ENCODE results near the gene SGMS1. TPM values are rescaled to one million over a fixed set of nuclear protein-coding genes. Genes with fewer than 3 reads are reported as not detected.

The SGMS1 gene
- 25.0 and 32.6 TPM in 2 replicates for total RNA-seq

DNA sequence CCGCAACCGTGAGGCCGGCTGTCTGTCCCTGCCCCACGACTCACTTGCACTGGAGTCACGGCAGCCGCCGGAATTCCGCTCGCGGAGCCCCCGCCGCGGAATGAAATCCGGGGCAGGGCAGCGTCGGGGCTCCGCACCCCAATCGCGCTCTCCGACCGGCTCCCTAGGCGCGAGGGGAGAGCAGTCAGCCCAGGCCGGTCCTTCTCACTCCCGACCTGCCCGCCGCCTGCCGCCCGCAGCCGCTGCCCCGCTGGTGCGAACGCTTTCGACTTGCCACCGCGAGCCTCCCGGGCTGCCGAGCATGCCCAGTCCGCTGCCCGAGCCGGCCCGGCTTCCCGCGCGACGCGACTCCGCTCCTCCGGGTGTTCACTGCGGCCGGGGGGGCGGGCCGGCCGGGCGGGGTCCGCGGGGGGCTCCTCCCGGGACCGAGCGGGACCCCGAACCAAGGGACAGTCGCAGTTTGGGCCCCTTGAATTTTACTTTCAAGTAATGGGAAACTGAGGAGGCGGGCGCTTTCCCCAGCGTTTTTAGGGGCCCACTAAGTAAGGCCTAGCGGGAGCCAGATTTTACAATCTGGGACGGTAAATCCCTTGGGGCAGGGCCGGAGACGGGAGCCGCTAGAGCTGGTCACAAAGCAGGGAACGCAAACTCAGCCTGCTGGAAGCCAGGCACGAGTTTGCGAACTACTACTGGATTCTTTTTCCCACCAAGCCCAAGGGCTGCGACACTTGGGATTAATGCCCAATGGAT, at the start of gene SGMS1:
SGMS1 (minus strand) TSS at position 294 of the 750 bp plus-strand sequence. CDS start 279,842 bp downstream, outside the sequence.

Other genes with a start within 250 kb of the SGMS1 start
- gene ASAH2B, start 116.0 kb upstream of the SGMS1 start, total RNA-seq: 2.2 and 6.6 TPM in 2 replicates